HepG2 (cell line): ENCODE data around the gene ADAMTS14.

Source experiments
- BHLHE40 ChIP-seq: IDR thresholded peaks from 2 replicates; pipeline ENCODE4 v1.6.1; 2011; ENCODE audit warnings: low read length, improper control_type of control experiment
- PHF8 ChIP-seq: sonication (generic); formaldehyde crosslinking; IDR thresholded peaks from 2 replicates; pipeline ENCODE4 v1.5.0; 2020; ENCODE audit warnings: missing genetic modification reagents
- ZNF17 ChIP-seq: sonication (generic); formaldehyde crosslinking; IDR thresholded peaks from 2 replicates; pipeline ENCODE4 v1.5.0; 2020; ENCODE audit warnings: mild to moderate bottlenecking, missing genetic modification reagents
- TF ChIP-seq, protein P1 (sequence below): sonication (generic); formaldehyde crosslinking; IDR thresholded peaks from 2 replicates; pipeline ENCODE4 v1.4.0; 2020; ENCODE audit warnings: missing genetic modification reagents
- TF ChIP-seq, protein P2 (sequence below), 2 experiments: fragments of 450-650 bp in 1 of 2; sonication (generic) in 1 of 2; formaldehyde crosslinking in 1 of 2; IDR thresholded peaks; 2 replicates each; pipeline versions ENCODE4 v1.6.1 to v1.8.0; 2016 to 2022; ENCODE audit warnings: antibody characterized with exemption in 1 of 2, mild to moderate bottlenecking in 1 of 2, missing genetic modification reagents in 1 of 2
- TF ChIP-seq, protein P3 (sequence below): sonication (generic); formaldehyde crosslinking; IDR thresholded peaks from 2 replicates; pipeline ENCODE4 v1.5.0; 2020; ENCODE audit warnings: mild to moderate bottlenecking, missing genetic modification reagents, moderate library complexity

DNA sequence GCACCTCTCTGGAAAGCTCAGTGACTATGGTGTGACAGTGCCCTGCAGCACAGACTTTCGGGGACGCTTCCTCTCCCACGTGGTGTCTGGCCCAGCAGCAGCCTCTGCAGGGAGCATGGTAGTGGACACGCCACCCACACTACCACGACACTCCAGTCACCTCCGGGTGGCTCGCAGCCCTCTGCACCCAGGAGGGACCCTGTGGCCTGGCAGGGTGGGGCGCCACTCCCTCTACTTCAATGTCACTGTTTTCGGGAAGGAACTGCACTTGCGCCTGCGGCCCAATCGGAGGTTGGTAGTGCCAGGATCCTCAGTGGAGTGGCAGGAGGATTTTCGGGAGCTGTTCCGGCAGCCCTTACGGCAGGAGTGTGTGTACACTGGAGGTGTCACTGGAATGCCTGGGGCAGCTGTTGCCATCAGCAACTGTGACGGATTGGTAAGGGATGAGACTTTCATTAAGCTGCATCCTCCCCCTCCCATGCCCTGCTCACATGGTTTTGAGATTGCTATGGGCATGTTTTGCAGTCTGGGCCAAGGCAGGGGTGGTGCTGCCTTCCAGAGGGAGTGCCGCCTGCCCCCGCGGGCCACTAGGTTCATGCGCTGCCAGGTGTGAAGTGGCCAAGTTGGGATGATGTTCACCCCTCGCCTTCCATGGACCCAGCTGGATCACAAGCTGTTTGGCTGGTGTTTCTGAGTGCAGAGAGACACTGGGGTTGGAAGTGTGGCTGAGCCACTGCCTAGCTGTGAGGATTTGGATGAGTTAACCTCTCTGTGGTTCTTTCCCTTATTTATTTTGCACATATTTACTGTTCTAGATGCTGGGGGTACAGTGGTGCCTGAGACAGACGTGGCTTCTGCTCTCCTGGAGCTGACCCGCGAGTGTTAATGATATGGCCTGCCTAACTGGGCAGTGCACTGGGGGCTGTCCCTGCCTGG lies 2.5 kb downstream of the ADAMTS14 start:
- TF ChIP-seq, protein P1, sequence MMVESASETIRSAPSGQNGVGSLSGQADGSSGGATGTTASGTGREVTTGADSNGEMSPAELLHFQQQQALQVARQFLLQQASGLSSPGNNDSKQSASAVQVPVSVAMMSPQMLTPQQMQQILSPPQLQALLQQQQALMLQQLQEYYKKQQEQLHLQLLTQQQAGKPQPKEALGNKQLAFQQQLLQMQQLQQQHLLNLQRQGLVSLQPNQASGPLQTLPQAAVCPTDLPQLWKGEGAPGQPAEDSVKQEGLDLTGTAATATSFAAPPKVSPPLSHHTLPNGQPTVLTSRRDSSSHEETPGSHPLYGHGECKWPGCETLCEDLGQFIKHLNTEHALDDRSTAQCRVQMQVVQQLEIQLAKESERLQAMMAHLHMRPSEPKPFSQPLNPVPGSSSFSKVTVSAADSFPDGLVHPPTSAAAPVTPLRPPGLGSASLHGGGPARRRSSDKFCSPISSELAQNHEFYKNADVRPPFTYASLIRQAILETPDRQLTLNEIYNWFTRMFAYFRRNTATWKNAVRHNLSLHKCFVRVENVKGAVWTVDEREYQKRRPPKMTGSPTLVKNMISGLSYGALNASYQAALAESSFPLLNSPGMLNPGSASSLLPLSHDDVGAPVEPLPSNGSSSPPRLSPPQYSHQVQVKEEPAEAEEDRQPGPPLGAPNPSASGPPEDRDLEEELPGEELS, result no peak
- TF ChIP-seq, protein P2, sequence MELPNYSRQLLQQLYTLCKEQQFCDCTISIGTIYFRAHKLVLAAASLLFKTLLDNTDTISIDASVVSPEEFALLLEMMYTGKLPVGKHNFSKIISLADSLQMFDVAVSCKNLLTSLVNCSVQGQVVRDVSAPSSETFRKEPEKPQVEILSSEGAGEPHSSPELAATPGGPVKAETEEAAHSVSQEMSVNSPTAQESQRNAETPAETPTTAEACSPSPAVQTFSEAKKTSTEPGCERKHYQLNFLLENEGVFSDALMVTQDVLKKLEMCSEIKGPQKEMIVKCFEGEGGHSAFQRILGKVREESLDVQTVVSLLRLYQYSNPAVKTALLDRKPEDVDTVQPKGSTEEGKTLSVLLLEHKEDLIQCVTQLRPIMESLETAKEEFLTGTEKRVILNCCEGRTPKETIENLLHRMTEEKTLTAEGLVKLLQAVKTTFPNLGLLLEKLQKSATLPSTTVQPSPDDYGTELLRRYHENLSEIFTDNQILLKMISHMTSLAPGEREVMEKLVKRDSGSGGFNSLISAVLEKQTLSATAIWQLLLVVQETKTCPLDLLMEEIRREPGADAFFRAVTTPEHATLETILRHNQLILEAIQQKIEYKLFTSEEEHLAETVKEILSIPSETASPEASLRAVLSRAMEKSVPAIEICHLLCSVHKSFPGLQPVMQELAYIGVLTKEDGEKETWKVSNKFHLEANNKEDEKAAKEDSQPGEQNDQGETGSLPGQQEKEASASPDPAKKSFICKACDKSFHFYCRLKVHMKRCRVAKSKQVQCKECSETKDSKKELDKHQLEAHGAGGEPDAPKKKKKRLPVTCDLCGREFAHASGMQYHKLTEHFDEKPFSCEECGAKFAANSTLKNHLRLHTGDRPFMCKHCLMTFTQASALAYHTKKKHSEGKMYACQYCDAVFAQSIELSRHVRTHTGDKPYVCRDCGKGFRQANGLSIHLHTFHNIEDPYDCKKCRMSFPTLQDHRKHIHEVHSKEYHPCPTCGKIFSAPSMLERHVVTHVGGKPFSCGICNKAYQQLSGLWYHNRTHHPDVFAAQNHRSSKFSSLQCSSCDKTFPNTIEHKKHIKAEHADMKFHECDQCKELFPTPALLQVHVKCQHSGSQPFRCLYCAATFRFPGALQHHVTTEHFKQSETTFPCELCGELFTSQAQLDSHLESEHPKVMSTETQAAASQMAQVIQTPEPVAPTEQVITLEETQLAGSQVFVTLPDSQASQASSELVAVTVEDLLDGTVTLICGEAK (IDR thresholded peaks at IDR 0.05), result no peak
- TF ChIP-seq, protein P2 (CRISPR knock-in tag; IDR thresholded peaks at IDR 0.05), result no peak
- TF ChIP-seq, protein P3, sequence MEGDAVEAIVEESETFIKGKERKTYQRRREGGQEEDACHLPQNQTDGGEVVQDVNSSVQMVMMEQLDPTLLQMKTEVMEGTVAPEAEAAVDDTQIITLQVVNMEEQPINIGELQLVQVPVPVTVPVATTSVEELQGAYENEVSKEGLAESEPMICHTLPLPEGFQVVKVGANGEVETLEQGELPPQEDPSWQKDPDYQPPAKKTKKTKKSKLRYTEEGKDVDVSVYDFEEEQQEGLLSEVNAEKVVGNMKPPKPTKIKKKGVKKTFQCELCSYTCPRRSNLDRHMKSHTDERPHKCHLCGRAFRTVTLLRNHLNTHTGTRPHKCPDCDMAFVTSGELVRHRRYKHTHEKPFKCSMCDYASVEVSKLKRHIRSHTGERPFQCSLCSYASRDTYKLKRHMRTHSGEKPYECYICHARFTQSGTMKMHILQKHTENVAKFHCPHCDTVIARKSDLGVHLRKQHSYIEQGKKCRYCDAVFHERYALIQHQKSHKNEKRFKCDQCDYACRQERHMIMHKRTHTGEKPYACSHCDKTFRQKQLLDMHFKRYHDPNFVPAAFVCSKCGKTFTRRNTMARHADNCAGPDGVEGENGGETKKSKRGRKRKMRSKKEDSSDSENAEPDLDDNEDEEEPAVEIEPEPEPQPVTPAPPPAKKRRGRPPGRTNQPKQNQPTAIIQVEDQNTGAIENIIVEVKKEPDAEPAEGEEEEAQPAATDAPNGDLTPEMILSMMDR (CRISPR knock-in tag), result no peak
- no peak for TF ChIP-seq BHLHE40
- TF ChIP-seq PHF8 (CRISPR knock-in tag), result no peak
- TF ChIP-seq ZNF17 (CRISPR knock-in tag), result no peak
